SIG-M5 (cell line): ENCODE results near the gene MRPL21.

Experiments used
- DNase-seq: peaks from one replicate; lab custom pipeline; 2025; lab: John Stamatoyannopoulos, UW

Gene MRPL21

GRCh38 chr11:68935066-68935465, 31.4 kb upstream of the MRPL21 start:
- DNase-seq, result no peak

- DNase-seq, result no peak
These were observed 31.0 kb upstream of the MRPL21 start for GRCh38 chr11:68934666-68935065.

GRCh38 chr11:68934321-68934645, 30.7 kb upstream of the MRPL21 start:
- no peak for DNase-seq

- DNase-seq, result no peak
These were observed 30.1 kb upstream of the MRPL21 start for GRCh38 chr11:68933605-68934320.

GRCh38 chr11:68932933-68933577, 29.4 kb upstream of the MRPL21 start:
- DNase-seq, result no peak

- DNase-seq, result no peak
These were observed 28.7 kb upstream of the MRPL21 start for GRCh38 chr11:68932358-68932757.

- no peak for DNase-seq
These were observed 28.3 kb upstream of the MRPL21 start for GRCh38 chr11:68931911-68932310.

GRCh38 chr11:68930991-68931855, 27.6 kb upstream of the MRPL21 start:
- no peak for DNase-seq

- no peak for DNase-seq
These were observed 26.3 kb upstream of the MRPL21 start for GRCh38 chr11:68929706-68930570.

- no peak for DNase-seq
These were observed 25.5 kb upstream of the MRPL21 start for GRCh38 chr11:68929135-68929534.

- no peak for DNase-seq
These were observed 24.7 kb upstream of the MRPL21 start for GRCh38 chr11:68928136-68928880.

GRCh38 chr11:68927280-68928135, 23.9 kb upstream of the MRPL21 start:
- peak; percentile 38 for DNase-seq

- no peak for DNase-seq
These were observed 22.0 kb upstream of the MRPL21 start for GRCh38 chr11:68925611-68926010.

- no peak for DNase-seq
These were observed 20.7 kb upstream of the MRPL21 start for GRCh38 chr11:68924073-68924925.

GRCh38 chr11:68923614-68924013, 20.0 kb upstream of the MRPL21 start:
- DNase-seq, result no peak

- DNase-seq, result no peak
These were observed 12.8 kb upstream of the MRPL21 start for GRCh38 chr11:68916439-68916838.

GRCh38 chr11:68914761-68915160, 11.1 kb upstream of the MRPL21 start:
- no peak for DNase-seq

GRCh38 chr11:68913188-68913587, 9.6 kb upstream of the MRPL21 start:
- DNase-seq, result no peak

- DNase-seq, result no peak
These were observed 8.6 kb upstream of the MRPL21 start for GRCh38 chr11:68912254-68912653.
